ENCODE measurements around the gene UBAP2L.
"Not testable (repeated sequence)": the region's sequence is repeated elsewhere in the genome, so short reads cannot be mapped to it uniquely, and the experiment has no call there.

Gene UBAP2L

DNA sequence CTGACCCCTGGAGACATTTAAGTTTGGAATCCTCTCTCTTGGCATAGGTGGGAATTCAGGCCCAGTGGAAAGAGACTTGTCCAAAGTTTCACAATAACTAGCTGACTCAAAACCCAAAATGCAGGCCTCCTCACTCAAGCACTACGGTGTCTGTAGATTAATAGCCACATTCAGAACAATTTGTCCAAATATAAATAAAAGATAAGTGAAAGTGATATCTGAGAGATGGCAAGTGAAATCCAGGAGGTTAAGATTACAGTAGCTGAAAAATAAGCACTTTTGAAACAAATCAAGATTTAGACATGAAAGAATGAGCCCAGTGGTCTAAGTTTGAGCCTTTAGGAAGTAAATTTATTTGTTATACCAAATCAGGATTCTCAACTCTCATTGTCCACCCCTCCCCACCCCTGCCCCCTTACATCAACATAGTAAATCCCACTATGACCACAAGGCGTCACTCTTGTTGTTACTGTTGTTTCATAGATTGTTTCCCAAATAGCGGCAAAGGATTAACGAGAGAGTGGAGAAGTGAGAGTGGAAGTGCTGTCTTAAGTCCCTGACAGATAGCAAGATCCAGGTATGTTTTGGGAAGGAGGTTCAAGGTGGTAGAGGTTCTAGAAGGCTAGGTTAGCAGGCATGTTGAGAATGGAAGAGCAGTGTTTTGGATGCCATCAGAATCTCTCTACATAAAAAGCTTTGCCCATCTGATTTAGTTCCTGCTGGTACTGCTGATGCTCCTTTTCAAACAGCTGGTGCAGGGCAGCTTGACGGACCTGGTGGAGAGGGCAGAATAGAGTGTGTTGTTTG is 21.8 kb upstream of the UBAP2L start:
- DNase-seq (ENCODE audit: low read depth, low spot score): peak; percentile 30

DNA sequence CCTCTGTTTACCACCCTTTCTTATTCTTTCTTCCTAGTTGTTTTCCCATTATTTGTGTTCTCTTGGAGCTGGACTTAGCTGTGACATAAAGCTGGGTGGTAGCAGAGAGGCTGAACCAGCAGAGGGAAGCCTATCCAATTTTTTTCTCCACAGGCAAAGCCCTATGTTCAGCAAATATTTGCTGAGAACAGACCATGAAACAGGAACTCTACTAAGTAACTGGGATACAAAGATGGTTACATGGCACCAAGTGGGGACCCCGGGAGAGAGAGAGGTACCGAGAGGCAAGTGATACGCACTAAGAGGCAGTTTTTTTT is 21.2 kb upstream of the UBAP2L start:
- no peak for DNase-seq (ENCODE audit: low read depth, low spot score)

DNA sequence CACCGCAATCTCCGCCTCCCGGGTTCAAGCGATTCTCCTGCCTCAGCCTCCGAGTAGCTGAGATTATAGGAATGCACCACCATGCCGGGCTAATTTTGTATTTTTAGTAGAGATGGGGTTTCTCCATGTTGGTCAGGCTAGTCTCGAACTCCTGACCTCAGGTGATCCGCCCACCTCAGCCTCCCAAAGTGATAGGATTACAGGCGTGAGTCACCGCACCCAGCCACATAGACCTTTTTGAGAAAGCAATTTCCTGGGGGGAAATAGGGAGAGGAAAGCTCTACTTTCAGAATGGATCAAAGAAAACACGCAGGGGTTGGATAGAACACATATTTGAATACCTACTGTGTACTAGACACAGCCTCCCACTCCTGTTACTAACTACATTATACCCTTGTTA is 15.0 kb upstream of the UBAP2L start:
- not testable (repeated sequence) for DNase-seq (ENCODE audit: low read depth, low spot score)

DNA sequence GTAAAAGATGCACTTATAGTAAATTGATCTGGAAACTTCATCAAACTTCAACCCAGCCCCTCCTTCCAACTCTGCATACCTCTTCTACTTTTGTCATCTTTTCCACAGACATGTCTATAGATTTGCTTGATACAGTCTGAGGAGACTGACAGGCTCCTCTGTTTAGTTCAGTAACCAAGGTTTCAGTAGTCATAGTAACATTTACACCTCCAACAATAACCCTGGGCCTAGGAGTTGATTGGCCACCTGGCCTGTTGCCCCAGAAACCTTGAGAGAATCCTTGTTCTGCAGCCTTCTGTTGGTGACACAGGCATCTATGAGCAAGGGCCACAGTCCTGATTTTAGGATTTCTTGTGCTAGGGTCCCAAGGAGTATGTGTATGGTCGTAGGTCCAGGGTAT is 14.6 kb upstream of the UBAP2L start, which contains the start of gene CFAP141:
Gene CFAP141 (minus strand): TSS at position 138 of the 400 bp plus-strand sequence. CDS start 26 bp downstream, at position 112.
- no peak for DNase-seq (ENCODE audit: low read depth, low spot score)

DNA sequence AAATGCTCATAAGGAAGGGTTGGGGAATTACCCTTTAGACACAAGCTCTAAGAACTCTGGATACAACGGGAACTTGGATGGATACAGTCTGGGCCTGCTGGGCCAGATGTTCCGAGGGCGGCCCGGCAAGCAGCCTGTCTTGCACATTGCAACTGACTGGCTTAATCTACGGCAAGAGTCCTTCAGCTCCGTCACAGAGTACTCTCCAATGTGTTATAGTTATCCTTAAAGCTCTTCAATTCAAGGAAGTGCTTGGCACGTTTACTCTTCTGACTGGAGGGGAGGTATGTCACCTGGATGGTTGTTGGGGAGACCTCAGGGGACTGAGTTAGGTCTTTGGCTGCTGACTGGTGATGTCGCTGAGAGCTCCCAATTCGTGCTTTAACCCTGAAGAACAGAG is 13.5 kb upstream of the UBAP2L start:
- DNase-seq (ENCODE audit: low read depth, low spot score): no peak

DNA sequence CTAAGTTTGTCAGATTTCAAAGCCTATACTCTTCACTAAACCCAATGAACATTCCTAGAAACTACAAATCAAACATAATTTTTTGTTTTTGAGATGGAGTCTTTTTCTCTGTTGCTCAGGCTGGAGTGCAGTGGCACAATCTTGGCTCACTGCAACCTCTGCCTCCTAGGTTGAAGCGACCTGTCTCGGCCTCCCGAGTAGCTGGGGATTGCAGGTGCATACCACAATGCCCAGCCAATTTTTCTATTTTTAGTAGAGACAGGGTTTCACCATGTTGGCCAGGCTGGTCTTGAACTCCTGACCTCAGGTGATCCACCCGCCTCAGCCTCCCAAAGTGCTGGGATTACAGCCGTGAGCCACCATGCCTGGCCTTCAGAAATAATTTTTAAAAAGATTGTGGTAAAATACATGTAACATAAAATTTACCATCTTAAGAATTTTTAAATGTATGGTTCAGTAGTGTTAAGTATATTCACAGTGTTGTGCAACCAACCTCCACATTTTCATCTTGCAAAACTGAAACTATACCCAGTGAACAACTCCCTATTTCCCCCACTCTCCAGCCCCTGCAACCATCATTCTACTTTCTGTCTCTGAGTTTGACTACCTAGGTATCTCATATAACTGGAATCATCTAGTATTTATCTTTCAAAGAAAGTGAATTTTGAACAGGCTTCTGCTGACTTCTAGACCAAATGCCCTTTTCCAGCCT is 11.9 kb upstream of the UBAP2L start:
- DNase-seq (ENCODE audit: low read depth, low spot score): no peak

DNA sequence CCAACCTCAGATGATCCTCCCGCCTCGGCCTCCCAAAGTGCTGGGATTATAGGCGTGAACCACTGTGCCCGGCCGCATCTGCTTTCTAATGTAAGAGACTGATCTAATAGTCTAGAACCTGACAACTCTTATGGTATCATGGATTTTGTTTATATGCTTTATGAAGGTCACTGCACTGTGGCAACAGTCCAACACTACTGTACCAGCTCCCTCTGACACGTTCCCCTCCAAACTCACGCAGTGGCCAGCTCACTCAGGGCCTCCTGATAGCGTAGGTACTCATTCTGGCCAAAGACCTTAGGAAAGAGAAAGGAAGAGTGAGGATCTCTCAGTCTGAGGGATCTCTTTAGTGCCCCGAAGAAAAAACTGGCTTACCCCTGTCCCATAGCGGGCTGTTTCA is 8.7 kb upstream of the UBAP2L start:
- DNase-seq (ENCODE audit: low read depth, low spot score): no peak

DNA sequence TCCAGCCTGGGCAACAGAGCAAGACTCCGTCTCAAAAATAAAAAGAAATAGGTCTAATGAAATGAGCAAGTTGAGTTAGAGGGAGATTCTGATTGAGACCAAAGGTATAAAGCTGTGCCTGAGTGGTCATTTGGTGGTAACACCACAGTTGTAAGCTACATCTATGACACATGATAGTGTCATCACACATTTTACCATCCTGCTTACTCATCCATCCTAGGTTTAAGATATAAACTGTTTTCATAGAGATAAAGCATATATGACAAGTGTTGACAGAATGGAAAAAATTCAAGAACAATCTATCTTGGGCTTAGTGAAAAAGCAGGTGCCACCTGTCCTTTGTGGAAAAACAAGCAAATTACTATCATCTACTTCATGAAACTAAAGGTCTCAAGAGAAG is 7.5 kb upstream of the UBAP2L start:
- no peak for DNase-seq (ENCODE audit: low read depth, low spot score)

DNA sequence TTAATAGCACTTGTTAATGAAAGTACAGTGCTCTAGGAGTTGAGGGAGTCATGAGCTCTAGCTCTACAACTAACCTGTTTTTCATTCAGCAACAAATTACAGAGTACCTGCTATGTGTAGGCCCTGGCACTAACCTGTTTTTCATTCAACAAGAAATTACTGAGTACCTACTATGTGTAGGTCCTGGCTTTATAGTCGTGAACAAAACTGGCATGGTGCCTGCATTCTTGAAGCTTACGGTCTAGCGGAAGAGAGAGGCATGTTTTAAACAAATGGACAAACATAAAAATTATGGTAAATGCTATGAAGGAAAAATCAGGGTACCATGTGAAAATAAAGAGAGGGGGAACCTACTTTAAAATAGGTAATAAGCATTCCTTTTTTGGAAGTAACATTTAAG is 2.2 kb upstream of the UBAP2L start:
- DNase-seq (ENCODE audit: low read depth, low spot score): no peak

DNA sequence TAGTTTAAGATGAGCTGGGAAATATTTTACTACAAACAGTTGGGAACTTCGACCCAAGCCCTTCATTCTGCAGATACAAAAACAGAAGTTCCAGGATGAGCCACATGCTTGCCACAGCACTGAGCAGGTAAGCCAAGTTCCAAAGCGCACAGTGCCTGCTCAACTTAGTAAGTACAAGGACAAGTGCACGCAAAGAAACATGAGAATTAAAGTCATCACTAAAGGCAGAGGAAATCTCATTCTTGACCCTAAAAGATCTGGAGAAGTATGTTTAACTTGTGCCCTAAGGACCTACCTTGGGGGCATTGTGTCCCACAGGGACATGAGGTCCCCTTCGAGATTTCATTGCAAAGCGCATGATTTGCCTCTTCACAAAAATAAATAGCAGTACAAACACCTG is 1.2 kb upstream of the UBAP2L start:
- peak; percentile 28 for DNase-seq (ENCODE audit: low read depth, low spot score)

DNA sequence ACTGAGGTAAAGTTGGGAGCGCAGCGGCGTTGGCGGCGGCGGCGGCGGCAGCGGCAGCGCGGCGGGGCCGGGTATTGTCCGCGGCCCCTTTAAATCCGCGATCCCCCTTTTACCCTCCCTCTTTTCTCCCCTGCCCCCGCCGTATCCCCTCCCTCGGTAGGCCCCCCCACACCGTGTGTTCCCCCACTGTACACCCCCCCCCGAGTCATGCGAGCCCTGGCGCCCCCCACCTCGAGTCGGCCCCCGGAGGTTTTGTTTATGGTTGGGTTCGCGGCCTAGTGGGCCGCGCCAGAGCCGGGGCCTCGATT is 169 bp downstream of the UBAP2L start:
- no peak for DNase-seq (ENCODE audit: low read depth, low spot score)

DNA sequence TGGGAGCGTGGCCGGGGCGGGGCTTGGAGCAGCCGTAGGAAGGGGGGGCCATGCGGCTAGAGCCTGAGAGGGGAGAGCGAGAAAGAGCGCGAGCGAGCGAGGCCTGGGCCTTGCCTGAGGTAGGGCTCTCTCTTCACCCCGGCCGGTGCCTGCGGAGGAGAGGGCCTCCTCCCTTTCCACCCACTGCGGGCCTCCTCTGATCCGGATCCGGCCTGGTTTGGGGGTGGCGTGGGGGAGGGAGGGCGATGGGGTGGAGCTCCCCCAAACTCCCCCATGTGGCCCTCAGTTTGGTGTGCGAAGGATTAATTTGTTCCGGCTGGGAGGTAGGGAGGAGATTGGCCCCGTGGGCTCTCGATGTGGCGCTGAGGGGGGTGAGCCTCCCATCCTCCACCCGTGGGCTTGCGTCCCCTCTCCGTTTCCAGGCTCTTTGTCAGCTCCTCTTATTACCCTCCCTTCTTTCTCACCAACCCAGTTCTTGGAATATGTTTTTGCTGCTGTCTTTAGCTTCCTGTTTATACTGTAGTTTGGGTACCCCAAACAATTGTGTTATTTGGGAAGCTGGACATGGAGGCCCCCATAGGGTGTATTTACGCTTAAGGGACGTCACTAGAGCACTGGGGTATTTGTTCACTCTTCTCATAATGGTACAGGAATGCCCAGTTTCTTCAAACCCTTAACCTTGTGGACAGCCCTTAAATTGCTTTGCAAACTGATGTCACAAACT is 685 bp downstream of the UBAP2L start:
- peak; percentile 27 for DNase-seq (ENCODE audit: low read depth, low spot score)

DNA sequence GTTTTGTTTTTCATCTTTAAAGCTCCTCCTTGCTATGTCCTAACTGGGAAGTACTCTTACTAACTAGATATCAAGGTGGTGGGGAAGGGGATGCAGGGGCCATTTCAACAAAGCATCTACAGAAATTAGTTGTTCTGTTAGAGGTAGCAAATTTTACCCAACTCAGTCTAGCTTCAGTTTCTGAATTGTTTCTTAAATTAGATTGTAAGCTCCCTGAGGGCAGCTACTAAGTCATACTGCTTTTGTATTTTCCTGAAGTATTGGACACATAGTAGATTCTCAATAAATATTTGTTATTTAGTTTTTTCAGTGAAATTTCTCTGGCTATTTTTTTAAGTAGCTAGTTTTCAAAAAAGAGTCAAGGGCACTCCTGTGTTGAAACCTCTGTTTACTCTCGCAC is 1.8 kb downstream of the UBAP2L start:
- no peak for DNase-seq (ENCODE audit: low read depth, low spot score)

DNA sequence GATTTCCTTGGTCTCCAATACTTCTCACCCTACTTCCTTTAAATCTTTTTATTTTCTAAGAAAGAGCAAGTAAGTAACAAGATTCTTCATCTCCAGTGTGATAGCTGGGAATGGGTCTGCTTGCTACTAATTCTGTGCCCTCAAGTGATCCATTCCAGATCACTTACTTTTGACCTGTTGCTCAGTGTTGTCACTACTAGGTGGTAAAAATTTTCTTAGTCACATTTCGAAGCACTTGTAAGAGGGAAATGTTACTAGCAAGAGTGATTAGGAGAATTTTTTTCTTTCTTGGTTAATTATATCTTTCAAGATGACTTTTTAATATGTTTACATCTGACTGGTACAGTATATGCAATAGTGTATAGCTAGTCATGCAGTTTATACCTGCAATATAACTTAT is 2.2 kb downstream of the UBAP2L start:
- DNase-seq (ENCODE audit: low read depth, low spot score): no peak

DNA sequence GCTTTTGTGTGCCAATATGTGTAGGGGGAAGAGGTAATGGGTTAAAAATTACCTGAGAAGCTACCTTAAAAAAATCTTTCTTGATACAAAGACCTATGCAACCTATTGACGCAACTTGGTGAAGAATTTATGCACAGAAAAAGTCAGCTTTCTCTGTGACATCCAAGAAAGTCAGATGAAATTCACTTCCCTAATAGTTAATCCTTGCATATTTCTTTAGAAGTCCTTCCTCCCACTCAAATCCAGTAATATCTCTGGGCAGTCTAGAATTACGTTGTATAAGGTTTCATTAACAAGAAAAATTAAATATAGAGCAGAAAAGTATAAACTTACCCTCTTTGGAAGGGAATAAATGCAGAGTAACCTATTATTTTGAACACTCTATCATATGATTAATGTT is 2.9 kb downstream of the UBAP2L start:
- DNase-seq (ENCODE audit: low read depth, low spot score): no peak

DNA sequence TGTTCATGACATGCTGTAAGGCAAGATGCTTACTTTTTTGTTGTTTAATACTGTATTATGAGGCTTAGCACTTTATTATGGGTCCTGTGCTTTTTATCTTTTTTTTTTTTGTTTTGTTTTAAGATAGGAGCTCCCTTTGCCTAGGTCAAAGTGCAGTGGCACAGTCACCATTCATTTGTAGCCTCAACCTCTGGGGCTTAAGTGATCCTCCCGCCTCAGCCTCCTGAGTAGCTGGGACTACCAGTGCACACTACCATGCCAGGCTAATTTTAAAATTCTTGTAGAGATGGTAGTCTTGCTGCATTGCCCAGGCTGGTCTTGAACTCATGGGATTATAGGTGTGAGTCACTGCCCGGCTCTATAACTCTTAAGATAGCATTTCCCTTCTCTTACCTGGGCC is 4.6 kb downstream of the UBAP2L start:
- DNase-seq (ENCODE audit: low read depth, low spot score): no peak

DNA sequence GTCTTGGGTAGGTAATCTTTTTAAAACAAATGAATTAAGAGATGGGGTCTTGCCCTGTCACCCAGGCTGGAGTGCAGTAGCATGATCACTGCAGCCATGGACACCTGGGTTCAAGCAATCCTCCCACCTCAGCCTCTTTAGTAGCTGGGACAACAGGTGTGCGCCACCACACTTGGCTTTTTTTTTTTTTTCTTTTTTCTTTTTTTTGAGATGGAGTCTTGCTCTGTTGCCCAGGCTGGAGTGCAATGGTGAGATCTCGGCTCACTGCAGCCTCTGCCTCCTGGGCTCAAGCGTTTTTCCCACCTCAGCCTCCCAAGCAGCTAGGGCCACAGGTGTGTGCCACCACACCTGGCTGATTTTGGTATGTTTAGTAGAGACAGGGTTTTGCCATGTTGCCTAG is 10.4 kb downstream of the UBAP2L start:
- not testable (repeated sequence) for DNase-seq (ENCODE audit: low read depth, low spot score)

DNA sequence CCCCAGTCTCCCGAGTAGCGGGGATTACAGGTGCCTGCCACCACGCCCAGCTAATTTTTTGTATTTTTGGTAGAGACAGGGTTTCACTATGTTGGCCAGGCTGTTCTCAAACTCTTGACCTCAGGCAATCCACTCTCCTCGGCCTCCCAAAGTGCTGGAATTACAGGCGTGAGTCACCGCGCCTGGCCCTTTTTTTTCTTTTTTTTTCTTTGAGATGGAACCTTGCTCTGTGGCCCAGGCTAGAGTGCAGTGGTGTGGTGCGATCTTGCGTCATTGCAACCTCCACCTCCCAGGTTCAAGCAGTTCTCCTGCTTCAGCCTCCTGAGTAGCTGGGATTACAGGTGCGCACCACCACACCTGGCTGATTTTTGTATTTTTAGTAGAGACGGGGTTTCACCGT is 12.4 kb downstream of the UBAP2L start:
- DNase-seq (ENCODE audit: low read depth, low spot score): peak; percentile 4

DNA sequence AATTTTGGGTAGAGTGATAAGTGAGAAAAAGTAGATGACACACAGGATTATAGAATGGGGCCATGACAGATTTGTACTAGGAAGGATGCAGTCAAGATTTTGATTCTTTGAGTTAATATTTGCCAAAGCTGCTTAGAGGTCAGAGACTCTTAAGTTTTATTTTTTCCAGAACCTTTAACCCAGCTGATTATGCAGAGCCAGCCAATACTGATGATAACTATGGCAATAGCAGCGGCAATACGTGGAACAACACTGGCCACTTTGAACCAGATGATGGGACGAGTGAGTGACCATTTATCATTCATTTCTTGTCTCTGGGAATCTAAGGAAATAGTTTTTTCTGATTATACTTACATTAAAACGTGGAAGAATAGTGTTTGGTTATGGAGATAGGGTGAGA is 16.1 kb downstream of the UBAP2L start:
- no peak for DNase-seq (ENCODE audit: low read depth, low spot score)

DNA sequence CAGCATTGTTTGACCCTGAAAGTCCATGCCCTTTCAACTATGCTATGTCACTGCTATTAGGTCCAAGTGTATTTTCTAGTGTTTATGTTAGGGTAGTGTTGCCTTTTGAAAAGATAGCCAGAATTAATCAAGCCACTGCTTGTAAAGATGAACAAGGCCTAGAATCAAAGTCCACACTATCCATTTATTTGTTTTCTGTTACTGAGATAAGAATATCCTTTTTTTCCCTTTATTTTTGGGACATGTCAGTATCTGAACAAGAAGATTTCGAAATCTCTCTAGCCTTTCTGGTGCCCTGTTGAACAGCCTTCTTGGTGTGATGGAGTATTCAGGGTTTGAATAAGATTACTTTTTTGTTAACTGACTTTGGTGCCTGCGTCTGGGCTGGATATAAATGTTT is 16.7 kb downstream of the UBAP2L start:
- DNase-seq (ENCODE audit: low read depth, low spot score): no peak

DNA sequence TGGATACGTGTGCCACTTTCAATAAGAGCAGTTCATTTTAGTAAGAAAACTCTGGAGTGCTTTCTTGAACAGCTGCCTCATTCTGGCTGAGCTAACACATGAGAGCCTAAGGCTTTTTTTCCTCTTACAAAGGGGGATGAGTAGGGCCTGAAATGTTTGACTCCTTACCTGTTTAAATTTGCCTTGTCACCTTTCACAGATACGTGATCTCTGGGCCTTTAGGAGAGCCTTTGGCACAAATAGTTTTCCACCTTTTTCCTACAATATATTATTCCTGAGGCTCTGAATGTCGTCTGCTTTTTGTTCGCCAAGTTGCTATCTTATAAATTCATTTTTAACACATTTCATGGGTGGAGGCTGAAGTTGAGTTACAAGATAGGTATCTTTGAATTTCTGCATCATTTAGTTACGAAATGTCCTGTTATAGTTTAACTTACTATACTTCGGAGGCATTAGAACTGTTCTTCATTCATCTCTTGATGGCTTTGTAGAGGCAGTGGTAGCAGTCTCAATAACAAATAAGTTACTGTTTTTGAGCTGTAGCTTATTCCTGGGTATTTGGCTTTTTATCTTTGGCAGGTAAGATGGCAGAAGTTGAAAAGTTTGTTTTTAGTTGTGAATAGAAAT is 17.2 kb downstream of the UBAP2L start:
- DNase-seq (ENCODE audit: low read depth, low spot score): no peak

DNA sequence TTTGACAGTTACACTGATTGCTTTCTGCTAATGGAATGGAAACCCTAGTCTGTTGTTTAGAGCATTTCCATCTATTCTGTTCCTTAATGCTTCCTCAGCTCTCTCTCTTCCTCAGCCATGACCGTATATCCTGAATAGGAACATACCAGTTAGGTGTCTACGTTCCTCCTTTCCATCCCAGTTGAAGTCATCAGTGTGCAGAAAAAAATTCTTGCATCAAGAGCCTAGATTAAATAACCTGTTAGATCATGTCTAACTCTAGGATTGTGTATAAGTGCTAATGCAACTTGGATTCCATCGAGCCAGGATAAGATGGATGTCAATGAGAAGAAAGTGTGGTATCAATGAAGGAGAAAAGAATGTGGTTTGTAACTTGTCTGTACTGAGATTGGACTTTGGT is 18.7 kb downstream of the UBAP2L start:
- no peak for DNase-seq (ENCODE audit: low read depth, low spot score)

Measured in ELF-1 (cell line).